Ascending aorta (tissue), 2 donors: ENCODE data around the gene PDE3A. TPM values are rescaled to one million over a fixed set of nuclear protein-coding genes. Genes with fewer than 3 reads are reported as not detected.

Experiments
- DNase-seq, 2 donors: peaks; one replicate each; pipeline ENCODE4 v3.0.0-alpha.2; 2019; ENCODE audit warnings: low spot score in 2 of 2
- H3K27ac ChIP-seq, 2 donors: fragments of 200-600 bp; sonication (generic); one replicate each; pipeline ENCODE4 v1.5.1; 2016 to 2017; ENCODE audit warnings: mild to moderate bottlenecking in 1 of 2
- H3K27me3 ChIP-seq: fragments of 200-600 bp; sonication (generic); one replicate; pipeline ENCODE4 v1.5.1; 2017
- H3K36me3 ChIP-seq, 2 donors: fragments of 200-600 bp; sonication (generic); one replicate each; pipeline ENCODE4 v1.5.1; 2016
- H3K4me1 ChIP-seq, 2 donors: fragments of 200-600 bp; sonication (generic); one replicate each; pipeline ENCODE4 v1.5.1; 2016 to 2017; ENCODE audit warnings: mild to moderate bottlenecking in 1 of 2
- H3K4me3 ChIP-seq, 2 donors: fragments of 200-600 bp; sonication (generic); one replicate each; pipeline ENCODE4 v1.5.1; 2016 to 2017; ENCODE audit warnings: mild to moderate bottlenecking in 1 of 2
- H3K9me3 ChIP-seq, 2 donors: fragments of 200-600 bp; sonication (generic); one replicate each; pipeline ENCODE4 v1.5.1; 2016
- CTCF ChIP-seq, 3 experiments: fragments of 200-600 bp in 2 of 3; fragments of 450-650 bp in 1 of 3; sonication (generic) in 2 of 3; IDR thresholded peaks; one replicate each; pipeline ENCODE4 v1.5.1; 2016 to 2019; ENCODE audit warnings: antibody characterized with exemption in 3 of 3, mild to moderate bottlenecking in 1 of 3, moderate library complexity in 1 of 3
- intact Hi-C: fragments of 100-400 bp; cut with DNase I; formaldehyde crosslinking; loops from one replicate; pipeline ENCODE4 v1.15.1; 2023
- total RNA-seq: library from RNA; depleted of rRNA; stranded (reverse); fragments of >200 nt; gene quantifications from one replicate; pipeline ENCODE4 v1.1.0, GENCODE V29; 2016

The PDE3A gene
- total RNA-seq, 1 donor from 2014 or later: 33.7 TPM

GRCh38 chr12:20390846-20391245 is 22.5 kb downstream of the PDE3A start:
- Histone ChIP-seq H3K27me3 (no peaks in the 10 kb centered on the region), H3K4me1 (peaks cover 0 to 14% of the 10 kb centered on the region in 2 donors), H3K9me3 (no peaks in the 10 kb centered on the region), H3K36me3 (no peaks in the 10 kb centered on the region), H3K4me3 (peak overlapping the region; percentile 3 to 15), H3K27ac (peak overlapping the region in 1 of 2 donors; percentile 34)
- no peak for DNase-seq
- intact Hi-C loops: no loop called here
- TF ChIP-seq CTCF (IDR thresholded peaks at IDR 0.05): no peak

- intact Hi-C loops: no loop called here
- Histone ChIP-seq H3K9me3 (no peaks in the 10 kb centered on the region), H3K27ac (peak overlapping the region in 1 of 2 donors; percentile 20), H3K36me3 (no peaks in the 10 kb centered on the region), H3K4me1 (peaks cover 0 to 14% of the 10 kb centered on the region in 2 donors), H3K4me3 (no peak overlapping the region), H3K27me3 (no peaks in the 10 kb centered on the region)
- no peak for TF ChIP-seq CTCF (IDR thresholded peaks at IDR 0.05)
- no peak for DNase-seq
Measured at GRCh38 chr12:20392339-20392738, 24.0 kb downstream of the PDE3A start.

GRCh38 chr12:20393707-20394106 is 25.4 kb downstream of the PDE3A start:
- intact Hi-C loops: no loop called here
- peak overlapping the region in 1 of 2 donors; percentile 22 for H3K27ac ChIP-seq
- no peaks in the 10 kb centered on the region for H3K36me3 ChIP-seq
- peaks cover 0 to 14% of the 10 kb centered on the region in 2 donors for H3K4me1 ChIP-seq
- no peak overlapping the region for H3K4me3 ChIP-seq
- TF ChIP-seq CTCF (IDR thresholded peaks at IDR 0.05): no peak
- H3K27me3 ChIP-seq: no peaks in the 10 kb centered on the region
- no peak for DNase-seq
- H3K9me3 ChIP-seq: no peaks in the 10 kb centered on the region

GRCh38 chr12:20395791-20396550 is 27.6 kb downstream of the PDE3A start:
- TF ChIP-seq CTCF (IDR thresholded peaks at IDR 0.05): no peak
- H3K27ac ChIP-seq: peak overlapping the region in 1 of 2 donors; percentile 40
- no peaks in the 10 kb centered on the region for H3K27me3 ChIP-seq
- H3K4me1 ChIP-seq: peaks cover 0 to 9% of the 10 kb centered on the region in 2 donors
- no peaks in the 10 kb centered on the region for H3K9me3 ChIP-seq
- DNase-seq: no peak
- H3K36me3 ChIP-seq: no peaks in the 10 kb centered on the region
- H3K4me3 ChIP-seq: no peak overlapping the region
- intact Hi-C loops: no loop called here

- intact Hi-C loops: no loop called here
- Histone ChIP-seq H3K27ac (peak overlapping the region in 1 of 2 donors; percentile 1), H3K4me1 (peaks cover 0 to 15% of the 10 kb centered on the region in 2 donors), H3K9me3 (no peaks in the 10 kb centered on the region), H3K27me3 (no peaks in the 10 kb centered on the region), H3K4me3 (no peak overlapping the region), H3K36me3 (no peaks in the 10 kb centered on the region)
- no peak for TF ChIP-seq CTCF (IDR thresholded peaks at IDR 0.05)
- DNase-seq: no peak
Measured at GRCh38 chr12:20398686-20399085, 30.3 kb downstream of the PDE3A start.
